Anterior cingulate cortex (tissue), 58 donors: ENCODE data around the gene SFXN2.
"Not testable (repeated sequence)": the region's sequence is repeated elsewhere in the genome, so short reads cannot be mapped to it uniquely, and the experiment has no call there.

Source experiments
- DNase-seq, 58 donors: peaks; one replicate each; lab custom pipeline; 2025; lab: John Stamatoyannopoulos, UW

SFXN2 gene

GRCh38 chr10:102716900-102717565 is 2.6 kb downstream of the SFXN2 start:
- DNase-seq: not testable (repeated sequence)

GRCh38 chr10:102718220-102718619 is 3.8 kb downstream of the SFXN2 start:
- peak in 1 of 58 donors; percentile 3 for DNase-seq

GRCh38 chr10:102720337-102720736 is 5.9 kb downstream of the SFXN2 start:
- no peak for DNase-seq

GRCh38 chr10:102720775-102721301 is 6.4 kb downstream of the SFXN2 start:
- DNase-seq: no peak

- DNase-seq: no peak
Observed at GRCh38 chr10:102721954-102722353, 7.5 kb downstream of the SFXN2 start.

DNA sequence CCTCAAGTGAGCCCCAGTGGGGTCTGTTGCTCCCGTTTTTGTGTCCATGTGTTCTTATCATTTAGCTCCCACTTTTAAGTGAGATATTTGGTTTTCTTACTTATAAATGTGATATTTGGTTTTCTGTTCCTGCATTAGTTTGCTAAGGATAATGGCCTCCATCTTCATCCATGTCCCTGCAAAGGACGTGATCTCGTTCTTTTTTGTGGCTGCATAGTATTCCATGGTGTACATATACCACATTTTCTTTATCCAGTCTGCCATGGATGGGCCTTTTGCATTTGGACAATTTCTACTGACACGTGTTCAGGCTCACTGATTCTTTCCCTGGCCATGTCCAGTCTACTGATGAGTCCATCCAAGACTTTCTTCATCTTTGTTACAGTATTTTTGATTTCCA is 9.6 kb downstream of the SFXN2 start:
- DNase-seq: no peak

DNA sequence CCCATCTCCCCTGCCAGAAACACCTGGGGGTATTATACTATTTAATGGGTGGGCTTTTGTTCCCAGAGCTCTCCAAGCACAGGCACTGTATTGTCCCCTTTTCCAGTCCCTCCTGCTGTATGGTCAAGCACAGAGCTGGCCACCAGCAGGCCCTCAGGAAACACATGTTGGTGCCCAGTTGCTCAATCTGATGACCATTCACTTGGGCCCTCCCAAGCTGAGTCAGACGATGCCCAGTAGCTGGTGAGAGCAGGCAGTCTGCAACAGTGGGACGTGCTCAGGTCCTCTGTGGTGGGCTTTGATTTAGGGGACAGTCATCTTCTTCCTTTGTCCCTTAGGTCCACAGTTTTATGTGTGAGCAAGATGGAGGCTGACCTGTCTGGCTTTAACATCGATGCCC is 11.8 kb downstream of the SFXN2 start:
- peak in 12 of 58 donors; percentile 3 to 29 (median 6) for DNase-seq

DNA sequence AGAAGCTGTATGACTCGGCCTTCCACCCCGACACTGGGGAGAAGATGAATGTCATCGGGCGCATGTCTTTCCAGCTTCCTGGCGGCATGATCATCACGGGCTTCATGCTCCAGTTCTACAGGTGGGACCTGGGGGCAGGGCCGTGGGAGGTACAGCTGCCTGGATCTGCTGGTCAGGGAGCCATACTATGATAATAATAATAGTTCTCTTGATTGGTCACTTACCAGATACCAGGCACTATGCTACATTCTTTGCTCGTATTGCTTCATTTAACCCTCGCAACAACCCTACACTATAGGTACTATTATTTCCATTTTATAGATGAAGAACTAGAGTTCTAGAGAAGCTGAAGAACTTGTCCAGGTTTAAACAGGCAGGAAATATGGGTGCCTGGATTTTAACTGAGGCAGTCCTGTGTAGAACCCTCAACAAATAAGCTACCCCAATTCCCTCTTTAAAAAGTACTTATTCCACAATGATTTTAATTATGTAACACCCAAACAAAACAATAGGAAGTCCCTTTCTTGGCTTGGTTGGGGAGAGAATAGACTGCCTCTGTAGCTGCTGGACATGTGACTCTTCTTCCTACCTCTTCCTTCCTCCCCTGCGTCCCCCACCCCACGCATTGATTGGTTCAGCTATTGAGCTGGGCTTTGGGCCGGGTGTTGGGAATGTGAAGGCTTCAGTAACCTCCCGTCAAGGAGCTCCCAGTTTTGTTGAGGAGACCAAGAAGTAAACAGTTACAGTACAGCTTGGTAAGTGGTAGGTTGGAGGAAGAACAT is 12.8 kb downstream of the SFXN2 start:
- DNase-seq: peak in 2 of 58 donors; percentile 7 to 11

DNA sequence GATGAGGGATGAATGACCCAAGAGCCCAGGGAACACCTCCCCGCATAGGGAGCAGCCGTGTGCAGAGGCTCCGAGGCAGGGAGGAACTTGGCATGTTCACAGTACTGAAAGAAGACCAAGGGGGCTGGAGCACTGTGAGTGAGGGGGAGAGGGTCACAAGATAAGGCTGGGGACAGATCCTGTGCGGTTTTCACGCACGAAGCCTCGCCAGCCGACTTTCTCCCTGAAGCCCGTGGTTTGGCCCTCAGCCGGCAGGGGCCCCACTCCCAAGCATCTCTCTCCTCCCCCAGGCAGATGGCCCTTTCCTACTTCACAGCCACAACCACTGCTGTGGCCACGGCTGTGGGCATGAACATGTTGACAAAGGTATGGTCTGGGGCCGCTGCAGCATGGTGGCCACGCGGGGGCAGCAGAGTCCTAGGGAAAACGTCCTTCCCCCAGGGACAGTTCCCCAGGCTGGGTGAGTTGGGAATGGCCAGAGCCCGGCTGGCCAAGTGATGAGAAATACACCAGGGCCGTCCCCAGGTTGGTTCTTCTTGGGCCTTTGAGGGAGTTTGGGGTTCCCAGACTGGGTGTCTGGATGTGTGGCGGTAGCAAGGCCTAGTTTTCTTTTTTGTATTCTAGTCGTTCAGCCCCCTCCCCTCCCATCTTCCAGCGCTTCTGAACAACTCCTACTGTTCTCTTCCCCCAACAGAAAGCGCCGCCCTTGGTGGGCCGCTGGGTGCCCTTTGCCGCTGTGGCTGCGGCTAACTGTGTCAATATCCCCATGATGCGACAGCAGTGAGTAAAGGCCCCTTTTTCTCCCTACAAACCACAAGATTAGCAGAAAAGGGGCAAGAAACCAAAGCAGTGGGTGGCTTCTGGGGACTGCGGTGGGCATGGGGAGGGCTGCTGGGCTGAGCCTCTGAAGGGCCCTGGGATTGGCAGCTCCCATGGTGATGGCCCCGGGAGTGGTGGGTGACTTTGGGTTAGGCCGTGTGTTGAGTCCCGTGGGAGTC is 14.9 kb downstream of the SFXN2 start:
- DNase-seq: peak in 57 of 58 donors; percentile 13 to 89 (median 71)

DNA sequence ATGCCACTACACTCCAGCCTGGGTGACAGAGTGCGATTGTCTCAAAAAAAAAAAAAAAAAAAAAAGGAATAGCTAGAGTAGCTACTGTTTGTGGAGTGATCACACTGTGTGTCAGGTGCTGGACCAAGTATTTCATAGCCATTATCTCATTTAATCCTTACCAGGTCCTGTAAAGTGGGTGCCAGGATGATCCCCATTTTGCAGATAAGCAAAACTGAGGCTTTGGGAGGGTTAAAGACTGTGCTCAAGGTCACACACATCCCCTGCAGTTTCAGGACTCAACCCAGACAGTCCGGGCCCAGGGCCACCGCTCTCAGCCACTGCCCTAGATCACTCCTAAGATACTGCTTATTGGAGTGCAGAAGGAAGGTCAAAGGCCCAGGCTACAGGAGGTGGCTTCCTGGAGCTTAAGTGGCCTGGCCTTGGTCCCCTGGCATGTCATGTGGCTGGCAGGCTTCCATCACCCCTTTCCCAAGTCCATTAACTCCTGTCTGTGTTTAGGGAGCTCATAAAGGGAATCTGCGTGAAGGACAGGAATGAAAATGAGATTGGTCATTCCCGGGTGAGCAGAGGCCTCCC is 16.9 kb downstream of the SFXN2 start:
- DNase-seq: no peak

GRCh38 chr10:102732661-102733060 is 18.2 kb downstream of the SFXN2 start:
- no peak for DNase-seq

DNA sequence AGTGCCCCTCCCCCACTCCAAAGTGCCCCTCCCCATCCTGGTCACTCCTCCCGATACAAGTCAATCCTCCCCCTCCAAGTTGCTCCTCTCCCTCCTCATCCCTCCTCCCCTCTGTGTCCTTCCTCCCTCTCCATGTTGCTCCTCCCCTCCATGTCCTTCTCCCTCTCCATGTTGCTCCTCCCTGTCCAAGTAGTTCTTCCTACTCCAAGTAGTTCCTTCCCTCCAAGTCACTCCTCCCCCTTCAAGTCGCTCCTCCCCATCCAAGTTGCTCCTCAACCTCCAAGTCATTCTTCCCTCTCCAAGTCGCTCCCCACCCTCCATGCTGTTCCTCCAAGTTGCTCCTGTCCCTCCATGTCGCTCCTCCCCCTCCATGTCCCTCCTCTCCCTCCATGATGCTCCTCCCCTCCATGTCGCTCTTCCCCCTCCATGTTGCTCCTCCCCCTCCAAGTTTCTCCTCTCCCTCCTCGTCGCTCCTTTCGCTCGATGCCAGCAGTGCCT is 20.7 kb downstream of the SFXN2 start:
- DNase-seq: no peak

DNA sequence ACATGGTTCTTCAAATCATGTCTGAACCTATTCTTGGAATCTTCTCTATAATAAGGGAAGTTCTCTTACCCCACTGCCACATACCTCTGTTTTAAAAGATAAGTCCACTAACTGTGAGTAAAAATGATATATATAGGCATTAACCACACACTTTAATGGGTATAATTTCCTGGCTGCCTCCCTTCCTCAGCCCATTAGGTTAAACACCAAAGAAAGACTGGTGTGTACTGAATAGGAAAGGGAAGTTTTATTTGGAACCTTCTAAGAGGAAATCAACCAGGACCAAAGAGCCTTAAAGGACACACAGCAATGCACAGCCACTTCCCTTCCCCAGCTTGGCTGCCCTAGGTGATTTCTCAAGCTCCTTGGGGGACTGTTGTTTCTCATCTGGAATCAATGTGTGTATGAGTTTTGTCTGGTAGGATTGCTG is 24.3 kb downstream of the SFXN2 start:
- DNase-seq: no peak

DNA sequence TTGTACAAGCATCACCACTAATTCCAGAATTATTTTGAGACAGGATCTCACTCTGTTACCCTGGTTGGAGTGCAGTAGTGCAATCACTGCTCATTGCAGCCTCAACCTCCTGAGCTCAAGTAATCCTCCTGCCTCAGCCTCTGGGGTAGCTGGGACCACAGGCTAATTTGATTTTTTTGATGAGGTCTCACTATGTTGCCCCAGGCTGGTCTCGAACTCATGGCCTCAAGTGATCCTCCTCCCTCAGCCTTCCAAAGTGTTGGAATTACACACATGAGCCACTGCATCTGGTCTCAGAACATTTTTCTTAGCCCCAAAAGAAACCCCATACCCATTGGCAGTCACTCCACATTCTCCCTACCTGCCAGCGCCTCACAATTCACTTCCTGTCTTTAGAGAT is 25.8 kb downstream of the SFXN2 start:
- no peak for DNase-seq

DNA sequence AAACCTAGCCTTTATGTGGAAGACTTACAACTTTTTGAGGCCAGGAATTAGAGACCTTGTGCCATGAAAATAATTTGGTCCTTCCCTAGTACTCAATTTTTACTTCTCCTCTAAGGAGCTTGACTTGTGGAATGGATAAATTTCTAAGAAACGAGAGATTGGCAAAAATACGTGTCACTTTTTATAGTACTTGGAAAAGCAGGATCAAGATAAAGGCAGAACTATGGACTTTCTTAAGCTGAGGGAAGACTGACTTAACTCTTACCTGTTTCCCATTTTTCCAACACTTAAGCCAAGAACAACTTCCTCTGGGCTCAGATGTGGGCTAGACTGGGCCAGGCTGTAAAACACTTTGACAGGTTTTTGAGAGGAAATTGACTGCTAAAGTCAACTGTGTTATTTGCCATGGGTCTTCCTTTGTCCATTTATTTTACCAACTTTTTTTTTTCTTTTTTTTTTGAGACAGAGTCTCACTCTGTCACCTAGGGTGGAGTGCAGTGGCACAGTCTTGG is 27.3 kb downstream of the SFXN2 start:
- no peak for DNase-seq

DNA sequence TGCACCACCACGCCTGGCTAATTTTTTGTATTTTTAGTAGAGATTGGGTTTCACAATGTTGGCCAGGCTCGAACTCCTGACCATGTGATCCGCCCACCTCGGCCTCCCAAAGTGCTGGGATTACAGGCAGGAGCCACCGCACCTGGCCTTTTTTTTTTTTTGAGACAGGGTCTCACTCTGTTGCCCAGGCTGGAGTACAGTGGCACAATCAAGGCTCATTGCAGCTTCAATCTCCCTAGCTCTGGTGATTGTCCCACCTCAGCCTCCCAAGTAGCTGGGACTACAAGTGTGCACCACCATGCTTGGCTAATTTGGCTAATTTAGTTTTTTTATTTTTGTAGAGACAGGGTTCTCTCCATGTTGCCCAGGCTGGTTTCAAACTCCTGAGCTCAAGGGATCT is 27.9 kb downstream of the SFXN2 start:
- not testable (repeated sequence) for DNase-seq

DNA sequence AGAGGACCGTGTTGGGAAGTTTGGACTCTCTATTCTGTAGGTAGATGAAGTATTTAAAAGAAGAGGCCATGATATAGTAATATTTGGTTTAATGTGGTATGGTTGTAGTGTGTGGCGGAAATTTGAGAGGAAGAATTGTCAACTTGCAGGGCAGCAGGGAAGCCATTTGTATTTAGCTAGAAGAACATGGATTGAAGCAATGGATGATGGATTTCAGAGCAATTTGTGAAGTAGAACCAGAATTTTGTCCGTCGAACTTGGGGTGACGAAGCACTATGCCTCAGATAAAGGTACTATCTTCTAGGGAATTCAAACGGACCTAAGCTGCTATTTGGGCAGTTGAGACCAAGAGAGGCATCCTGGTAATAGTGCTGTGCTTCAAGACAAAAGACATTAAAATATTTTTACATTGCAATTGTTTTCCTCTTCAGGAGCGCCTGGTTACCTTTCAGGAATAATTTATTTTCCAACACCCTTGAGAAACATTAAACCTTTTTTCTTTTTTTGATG is 28.7 kb downstream of the SFXN2 start:
- DNase-seq: no peak

DNA sequence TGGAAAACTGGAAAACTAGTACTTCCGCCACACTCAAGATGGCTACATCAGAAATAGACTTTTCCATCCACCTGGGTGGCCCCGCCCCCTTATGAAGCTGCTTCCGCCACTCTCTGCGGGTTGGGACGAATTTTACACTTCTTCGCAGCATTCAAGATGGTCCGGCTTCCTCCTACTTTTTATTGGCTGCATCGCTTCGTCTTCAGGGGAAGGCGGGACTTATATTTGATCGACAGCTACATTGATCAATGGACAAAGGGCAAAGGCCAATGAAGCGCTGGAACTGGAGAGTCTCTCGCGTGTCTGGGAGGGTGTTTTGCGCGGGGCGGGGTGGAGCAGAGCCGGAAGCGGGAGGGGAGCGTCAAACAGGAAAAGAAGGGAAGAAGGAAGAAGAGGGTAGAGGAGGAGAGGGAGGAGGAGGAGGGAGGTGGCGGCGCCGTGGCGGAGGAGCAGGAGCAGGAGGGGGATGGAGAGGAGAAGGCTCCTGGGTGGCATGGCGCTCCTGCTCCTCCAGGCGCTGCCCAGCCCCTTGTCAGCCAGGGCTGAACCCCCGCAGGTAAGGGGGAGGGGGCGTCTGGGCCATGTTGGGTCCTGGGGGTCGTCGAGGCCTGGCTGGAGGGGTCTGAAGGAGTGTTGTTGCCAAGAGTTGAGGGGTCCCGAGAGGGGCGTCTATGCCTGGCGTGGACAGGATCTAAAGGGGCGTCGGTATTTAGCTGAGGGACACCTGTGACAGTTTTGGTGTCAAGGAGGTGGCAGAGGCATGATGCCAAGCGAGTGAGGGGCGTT is 29.3 kb downstream of the SFXN2 start, which contains the start of gene WBP1L:
Gene WBP1L, plus strand, starts transcription at position 361 of the 786 bp plus-strand sequence. Its CDS starts 106 bp downstream, at position 467.
- peak; percentile 66 to 100 (median 97) for DNase-seq
